Measurements from ENCODE around the gene METTL13. TPM values are rescaled to one million over a fixed set of nuclear protein-coding genes. Genes with fewer than 3 reads are reported as not detected.
A peak's percentile ranks its signal among the peaks of the same experiment; 100 is the strongest.

Gene METTL13
- total RNA-seq, 2 donors from 2014 or later = 9.2 to 13.5 TPM

DNA sequence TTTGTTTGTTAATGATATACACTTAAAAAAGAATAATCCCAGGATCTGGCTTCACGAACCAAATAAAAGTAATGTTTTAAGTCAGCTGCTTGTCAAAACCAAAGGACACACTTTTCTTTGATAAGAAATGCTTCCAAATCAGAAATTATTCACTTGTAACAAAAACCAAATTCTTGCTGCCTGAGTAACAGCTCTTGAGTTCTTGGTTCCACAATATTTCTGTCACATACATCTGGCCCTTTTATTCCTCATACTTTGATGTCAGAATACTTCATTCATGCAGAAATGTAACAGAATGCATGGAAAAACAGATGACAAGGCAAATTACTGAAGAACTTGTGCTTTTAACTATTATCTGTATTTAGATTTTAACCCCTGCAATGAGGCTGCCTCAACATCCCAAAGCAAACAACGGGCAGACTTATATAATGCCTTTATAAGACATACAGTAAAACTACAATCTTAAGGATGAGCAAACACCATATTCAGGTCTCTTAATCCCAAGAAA, 41.0 kb upstream of the METTL13 start:
- no peak for DNase-seq
- Histone ChIP-seq H3K27ac (no peak overlapping the region), H3K4me1 (peaks cover 19% of the 10 kb centered on the region), H3K9me3 (no peaks in the 10 kb centered on the region), H3K27me3 (no peaks in the 10 kb centered on the region), H3K36me3 (replicated peaks in 1 of 2; ENCODE audit: insufficient read depth in 1 of 2, low read depth in 2 of 2) (peaks cover 0 to 3% of the 10 kb centered on the region in 2 donors), H3K4me3 (no peak overlapping the region)
- WGBS, 2 donors = 65 to 77% methylated on average over 2 of the region's 2 CpGs
- TF ChIP-seq POLR2A (IDR thresholded peaks at IDR 0.05) = no peak
- TF ChIP-seq, protein P1, sequence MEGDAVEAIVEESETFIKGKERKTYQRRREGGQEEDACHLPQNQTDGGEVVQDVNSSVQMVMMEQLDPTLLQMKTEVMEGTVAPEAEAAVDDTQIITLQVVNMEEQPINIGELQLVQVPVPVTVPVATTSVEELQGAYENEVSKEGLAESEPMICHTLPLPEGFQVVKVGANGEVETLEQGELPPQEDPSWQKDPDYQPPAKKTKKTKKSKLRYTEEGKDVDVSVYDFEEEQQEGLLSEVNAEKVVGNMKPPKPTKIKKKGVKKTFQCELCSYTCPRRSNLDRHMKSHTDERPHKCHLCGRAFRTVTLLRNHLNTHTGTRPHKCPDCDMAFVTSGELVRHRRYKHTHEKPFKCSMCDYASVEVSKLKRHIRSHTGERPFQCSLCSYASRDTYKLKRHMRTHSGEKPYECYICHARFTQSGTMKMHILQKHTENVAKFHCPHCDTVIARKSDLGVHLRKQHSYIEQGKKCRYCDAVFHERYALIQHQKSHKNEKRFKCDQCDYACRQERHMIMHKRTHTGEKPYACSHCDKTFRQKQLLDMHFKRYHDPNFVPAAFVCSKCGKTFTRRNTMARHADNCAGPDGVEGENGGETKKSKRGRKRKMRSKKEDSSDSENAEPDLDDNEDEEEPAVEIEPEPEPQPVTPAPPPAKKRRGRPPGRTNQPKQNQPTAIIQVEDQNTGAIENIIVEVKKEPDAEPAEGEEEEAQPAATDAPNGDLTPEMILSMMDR (IDR thresholded peaks at IDR 0.05) = no peak
- intact Hi-C loops (cut with DNase I) = no loop called here
- ATAC-seq = no peak

GRCh38 chr1:171740987-171741871, 40.2 kb upstream of the METTL13 start:
- TF ChIP-seq POLR2A (IDR thresholded peaks at IDR 0.05) = no peak
- TF ChIP-seq, protein P1 (IDR thresholded peaks at IDR 0.05) = peak in 3 of 7 experiments; percentile 18 to 36 (median 31)
- 1% methylated on average over 28 of the region's 28 CpGs for WGBS, 2 donors
- Histone ChIP-seq H3K4me3 (peak overlapping the region; percentile 60 to 90), H3K4me1 (peaks cover 19% of the 10 kb centered on the region), H3K36me3 (replicated peaks in 1 of 2; ENCODE audit: insufficient read depth in 1 of 2, low read depth in 2 of 2) (peaks cover 0 to 2% of the 10 kb centered on the region in 2 donors), H3K27me3 (no peaks in the 10 kb centered on the region), H3K27ac (peak overlapping the region; percentile 82 to 93 (median 88)), H3K9me3 (no peaks in the 10 kb centered on the region)
- ATAC-seq (peak; percentile 46), DNase-seq (peak; percentile 27 to 58 (median 46))
- intact Hi-C loops (cut with DNase I) = no loop called here

- ATAC-seq (peak; percentile 95), DNase-seq (peak; percentile 84 to 89 (median 86))
- no peaks in the 10 kb centered on the region for H3K36me3 ChIP-seq (replicated peaks in 1 of 2; ENCODE audit: insufficient read depth in 1 of 2, low read depth in 2 of 2)
- H3K4me1 ChIP-seq = peaks cover 19% of the 10 kb centered on the region
- 0% methylated on average over 24 to 57 of the region's 57 CpGs for WGBS, 2 donors
- TF ChIP-seq, protein P1 (IDR thresholded peaks at IDR 0.05) = peak in 1 of 7 experiments; percentile 15
- peak; percentile 47 to 88 (median 86) for TF ChIP-seq POLR2A (IDR thresholded peaks at IDR 0.05)
- intact Hi-C loops (cut with DNase I) = no loop called here
- peak within 1 kb of the TSS; percentile 60 to 90 for H3K4me3 ChIP-seq
- H3K27me3 ChIP-seq = no peaks in the 10 kb centered on the region
- peak within 1 kb of the TSS; percentile 82 to 93 (median 88) for H3K27ac ChIP-seq
- no peaks in the 10 kb centered on the region for H3K9me3 ChIP-seq
Observed at GRCh38 chr1:171741872-171742576, 39.4 kb upstream of the METTL13 start, which contains the start of gene VAMP4. TSS of gene VAMP4 (minus strand) at chr1:171742065. CDS start at chr1:171738414, 3,651 bp downstream.

DNA sequence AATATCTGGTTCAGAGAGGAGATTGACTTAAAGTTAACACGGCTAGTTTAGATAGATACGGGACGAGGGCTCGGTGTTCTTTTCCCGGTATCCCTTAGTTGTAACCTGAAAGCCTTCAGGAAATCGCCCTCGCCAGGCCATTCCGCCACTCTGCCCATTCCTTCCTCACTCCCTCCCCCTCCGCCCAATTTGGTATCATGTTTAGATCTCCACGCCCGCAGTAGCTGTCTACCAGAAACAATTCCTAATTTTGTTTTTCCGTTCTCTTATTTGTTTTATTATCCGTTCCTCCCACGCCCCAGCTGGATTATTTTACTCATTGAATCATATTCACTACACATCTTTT, 38.9 kb upstream of the METTL13 start:
- H3K4me1 ChIP-seq = peaks cover 19% of the 10 kb centered on the region
- peak overlapping the region; percentile 82 to 93 (median 88) for H3K27ac ChIP-seq
- DNase-seq = peak; percentile 24 to 43 (median 29)
- H3K27me3 ChIP-seq = no peaks in the 10 kb centered on the region
- no peaks in the 10 kb centered on the region for H3K9me3 ChIP-seq
- WGBS, 2 donors = 0 to 1% methylated on average over 14 of the region's 14 CpGs
- intact Hi-C loops (cut with DNase I) = no loop called here
- peak; percentile 33 for ATAC-seq
- peak overlapping the region; percentile 60 to 90 for H3K4me3 ChIP-seq
- no peak for TF ChIP-seq POLR2A (IDR thresholded peaks at IDR 0.05)
- TF ChIP-seq, protein P1 (IDR thresholded peaks at IDR 0.05) = no peak
- no peaks in the 10 kb centered on the region for H3K36me3 ChIP-seq (replicated peaks in 1 of 2; ENCODE audit: insufficient read depth in 1 of 2, low read depth in 2 of 2)

Data from body of pancreas (tissue), 4 donors.